Neutrophil (primary cell): ENCODE results near the gene TSPAN33.
"Not testable (repeated sequence)": the region's sequence is repeated elsewhere in the genome, so short reads cannot be mapped to it uniquely, and the experiment has no call there.

ENCODE experiments used
- H3K27ac ChIP-seq: fragments of 200-600 bp; sonication (generic); 2 replicates; pipeline ENCODE4 v1.5.1; 2016; ENCODE audit warnings: mild to moderate bottlenecking, moderate library complexity
- H3K27me3 ChIP-seq: fragments of 200-600 bp; sonication (generic); 2 replicates; pipeline ENCODE4 v1.6.0; 2016; ENCODE audit warnings: mild to moderate bottlenecking
- H3K36me3 ChIP-seq: fragments of 200-600 bp; sonication (generic); 2 replicates; pipeline ENCODE4 v1.5.1; 2017
- H3K4me1 ChIP-seq, 2 experiments: fragments of 200-600 bp in 1 of 2; sonication (generic) in 1 of 2; 1 replicate in 1 of 2; 2 replicates in 1 of 2; pipeline versions ENCODE4 v1.5.1 to v1.6.1; 2013 to 2016; ENCODE audit warnings: low read depth in 1 of 2, low read length in 1 of 2, mild to moderate bottlenecking in 1 of 2, moderate library complexity in 1 of 2; ENCODE audit not compliant: control insufficient read depth in 1 of 2, insufficient read depth in 1 of 2
- H3K4me3 ChIP-seq, 2 experiments: fragments of 200-600 bp in 1 of 2; sonication (generic) in 1 of 2; 1 replicate in 1 of 2; 2 replicates in 1 of 2; pipeline ENCODE4 v1.5.1; 2013 to 2016; ENCODE audit warnings: low read depth in 1 of 2, low read length in 1 of 2, mild to moderate bottlenecking in 1 of 2, moderate library complexity in 1 of 2
- H3K9me3 ChIP-seq: fragments of 200-600 bp; sonication (generic); 2 replicates; pipeline ENCODE4 v1.5.1; 2016
- TF ChIP-seq, protein P1 (sequence below): fragments of 200-600 bp; sonication (generic); IDR thresholded peaks from 2 replicates; pipeline ENCODE4 v1.5.1; 2016; ENCODE audit warnings: antibody characterized with exemption

TSPAN33 gene

DNA sequence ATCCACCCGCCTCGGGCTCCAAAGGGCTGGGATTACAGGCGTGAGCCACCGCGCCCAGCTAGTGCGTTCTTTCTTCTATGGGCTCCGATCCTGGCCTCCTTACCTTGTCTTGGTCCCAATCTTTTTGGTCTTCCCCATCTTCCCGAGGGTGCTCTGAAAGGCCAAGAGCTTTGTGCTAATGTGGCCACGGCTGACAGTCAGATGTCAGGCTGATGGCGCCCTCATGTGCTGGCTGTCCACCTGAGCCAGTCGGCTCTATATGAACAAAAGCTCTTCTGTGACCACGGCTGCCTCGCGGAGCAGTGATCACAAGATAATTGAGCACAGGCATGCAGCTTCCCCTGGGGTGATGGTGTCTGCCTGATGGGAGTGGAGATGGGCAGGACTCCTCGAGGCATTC is 69.3 kb downstream of the TSPAN33 start:
- Histone ChIP-seq H3K36me3 (no peaks in the 10 kb centered on the region), H3K9me3 (no peaks in the 10 kb centered on the region), H3K27ac (no peak overlapping the region), H3K4me3 (no peak overlapping the region), H3K4me1 (peaks cover 2 to 6% of the 10 kb centered on the region in 2 experiments), H3K27me3 (peaks cover 7% of the 10 kb centered on the region)
- TF ChIP-seq, protein P1, sequence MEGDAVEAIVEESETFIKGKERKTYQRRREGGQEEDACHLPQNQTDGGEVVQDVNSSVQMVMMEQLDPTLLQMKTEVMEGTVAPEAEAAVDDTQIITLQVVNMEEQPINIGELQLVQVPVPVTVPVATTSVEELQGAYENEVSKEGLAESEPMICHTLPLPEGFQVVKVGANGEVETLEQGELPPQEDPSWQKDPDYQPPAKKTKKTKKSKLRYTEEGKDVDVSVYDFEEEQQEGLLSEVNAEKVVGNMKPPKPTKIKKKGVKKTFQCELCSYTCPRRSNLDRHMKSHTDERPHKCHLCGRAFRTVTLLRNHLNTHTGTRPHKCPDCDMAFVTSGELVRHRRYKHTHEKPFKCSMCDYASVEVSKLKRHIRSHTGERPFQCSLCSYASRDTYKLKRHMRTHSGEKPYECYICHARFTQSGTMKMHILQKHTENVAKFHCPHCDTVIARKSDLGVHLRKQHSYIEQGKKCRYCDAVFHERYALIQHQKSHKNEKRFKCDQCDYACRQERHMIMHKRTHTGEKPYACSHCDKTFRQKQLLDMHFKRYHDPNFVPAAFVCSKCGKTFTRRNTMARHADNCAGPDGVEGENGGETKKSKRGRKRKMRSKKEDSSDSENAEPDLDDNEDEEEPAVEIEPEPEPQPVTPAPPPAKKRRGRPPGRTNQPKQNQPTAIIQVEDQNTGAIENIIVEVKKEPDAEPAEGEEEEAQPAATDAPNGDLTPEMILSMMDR = no peak

DNA sequence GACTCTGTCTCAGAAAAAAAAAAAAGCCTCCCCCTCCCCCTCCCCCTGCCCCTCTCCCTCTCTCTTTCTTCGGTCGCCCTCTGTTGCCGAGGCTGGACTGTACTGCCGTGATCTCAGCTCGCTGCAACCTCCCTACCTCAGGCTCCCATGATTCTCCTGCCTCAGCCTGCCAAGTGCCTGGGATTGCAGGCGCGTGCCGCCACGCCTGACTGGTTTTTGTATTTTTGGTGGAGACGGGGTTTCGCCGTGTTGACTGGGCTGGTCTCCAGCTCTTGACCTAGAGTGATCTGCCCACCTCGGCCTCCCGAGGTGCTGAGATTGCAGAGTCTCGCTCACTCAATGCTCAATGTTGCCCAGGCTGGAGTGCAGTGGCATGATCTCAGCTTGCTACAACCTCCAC is 71.2 kb downstream of the TSPAN33 start:
- not testable (repeated sequence) for H3K4me1 ChIP-seq, H3K36me3 ChIP-seq, H3K27ac ChIP-seq, H3K27me3 ChIP-seq, H3K4me3 ChIP-seq, H3K9me3 ChIP-seq

DNA sequence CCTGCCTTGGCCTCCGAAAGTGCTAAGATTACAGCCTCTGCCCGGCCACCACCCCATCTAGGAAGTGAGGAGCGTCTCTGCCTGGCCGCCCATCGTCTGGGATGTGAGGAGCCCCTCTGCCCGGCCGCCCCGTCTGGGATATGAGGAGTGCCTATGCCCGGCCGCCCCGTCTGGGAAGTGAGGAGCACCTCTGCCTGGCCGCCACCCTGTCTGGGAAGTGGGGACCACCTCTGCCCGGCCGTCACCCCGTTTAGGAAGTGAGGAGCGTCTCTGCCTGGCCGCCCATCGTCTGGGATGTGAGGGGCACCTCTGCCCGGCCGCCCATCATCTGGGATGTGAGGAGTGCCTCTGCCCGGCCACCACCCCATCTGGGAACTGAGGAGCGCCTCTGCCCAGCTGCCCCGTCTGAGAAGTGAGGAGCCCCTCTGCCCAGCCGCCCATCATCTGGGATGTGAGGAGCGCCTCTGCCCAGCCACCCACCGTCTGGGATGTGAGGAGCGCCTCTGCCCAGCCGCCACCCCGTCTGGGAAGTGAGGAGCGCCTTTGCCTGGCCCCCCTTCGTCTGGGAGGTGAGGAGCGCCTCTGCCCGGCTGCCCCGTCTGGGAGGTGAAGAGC is 71.7 kb downstream of the TSPAN33 start:
- not testable (repeated sequence) for H3K27me3 ChIP-seq, H3K4me1 ChIP-seq, H3K9me3 ChIP-seq, H3K4me3 ChIP-seq, H3K36me3 ChIP-seq, H3K27ac ChIP-seq

DNA sequence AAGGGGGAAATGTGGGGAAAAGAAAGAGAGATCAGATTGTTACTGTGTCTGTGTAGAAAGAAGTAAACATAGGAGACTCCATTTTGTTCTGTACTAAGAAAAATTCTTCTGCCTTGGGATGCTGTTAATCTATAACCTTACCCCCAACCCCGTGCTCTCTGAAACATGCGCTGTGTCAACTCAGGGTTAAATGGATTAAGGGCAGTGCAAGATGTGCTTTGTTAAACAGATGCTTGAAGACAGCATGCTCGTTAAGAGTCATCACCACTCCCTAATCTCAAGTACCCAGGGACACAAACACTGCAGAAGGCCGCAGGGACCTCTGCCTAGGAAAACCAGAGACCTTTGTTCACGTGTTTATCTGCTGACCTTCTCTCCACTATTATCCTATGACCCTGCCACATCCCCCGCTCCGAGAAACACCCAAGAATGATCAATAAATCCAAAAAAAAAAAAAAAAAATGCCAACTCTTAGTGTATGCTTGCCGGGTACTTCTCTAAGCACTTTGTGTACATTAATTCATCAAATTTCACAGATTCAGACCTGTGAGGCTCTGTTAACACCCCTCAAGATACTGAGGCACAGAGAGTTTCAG is 72.4 kb downstream of the TSPAN33 start:
- H3K4me1 ChIP-seq = peaks cover 8 to 12% of the 10 kb centered on the region in 2 experiments

DNA sequence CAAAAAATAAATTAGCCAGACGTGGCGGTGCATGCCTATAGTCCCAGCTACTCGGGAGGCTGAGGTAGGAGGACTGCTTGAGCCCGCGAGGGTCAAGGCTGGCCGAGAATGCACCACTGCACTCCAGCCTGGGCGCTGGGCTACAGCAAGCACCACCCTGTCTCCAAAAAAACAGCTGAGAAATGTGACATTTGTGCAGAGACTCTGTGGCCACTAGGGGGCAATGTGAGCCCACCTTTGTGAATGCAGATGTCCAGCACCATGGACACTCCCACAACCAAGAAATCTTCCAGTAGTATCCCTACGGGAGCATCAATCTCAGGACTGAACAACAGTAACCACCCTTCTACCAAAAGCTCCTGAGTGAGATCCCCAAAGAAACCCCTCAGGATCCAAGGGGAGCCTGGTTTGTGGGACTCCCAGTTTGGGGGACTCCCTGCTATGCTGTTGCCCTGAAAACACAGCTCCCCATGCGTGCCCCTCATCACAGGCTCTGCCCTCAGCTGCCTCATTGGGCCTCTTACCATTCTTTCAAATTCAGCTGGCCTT is 74.1 kb downstream of the TSPAN33 start:
- Histone ChIP-seq H3K9me3 (no peaks in the 10 kb centered on the region), H3K36me3 (no peaks in the 10 kb centered on the region), H3K27ac (no peak overlapping the region), H3K4me1 (peaks cover 19 to 26% of the 10 kb centered on the region in 2 experiments), H3K4me3 (no peak overlapping the region), H3K27me3 (peaks cover 7% of the 10 kb centered on the region)
- TF ChIP-seq, protein P1 = peak; percentile 78

More for the DNA sequence above, 72.4 kb downstream of the TSPAN33 start:
- H3K36me3 ChIP-seq, H3K9me3 ChIP-seq, H3K4me3 ChIP-seq, H3K27me3 ChIP-seq, H3K27ac ChIP-seq: not testable (repeated sequence)

DNA sequence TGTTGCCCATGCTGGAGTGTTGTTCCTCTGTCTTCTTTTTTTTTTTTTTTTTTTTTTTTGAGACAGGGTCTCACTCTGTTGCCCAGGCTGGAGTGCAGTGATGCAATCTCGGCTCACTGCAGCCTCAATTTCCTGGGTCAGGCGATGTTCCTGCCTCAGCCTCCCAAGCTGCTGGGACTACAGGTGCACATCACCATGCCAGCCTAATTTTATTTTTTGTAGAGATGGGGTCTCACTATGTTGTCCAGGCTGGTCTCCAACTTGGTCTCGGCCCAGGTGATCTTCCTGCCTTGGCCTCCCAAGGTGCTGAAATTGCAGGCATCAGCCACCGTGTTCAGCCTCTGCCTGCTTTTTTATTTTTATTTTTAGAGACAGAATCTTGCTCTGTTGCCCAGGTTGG is 74.7 kb downstream of the TSPAN33 start:
- H3K9me3 ChIP-seq, H3K4me3 ChIP-seq, H3K27ac ChIP-seq, H3K27me3 ChIP-seq, H3K36me3 ChIP-seq: not testable (repeated sequence)
- peaks cover 23 to 32% of the 10 kb centered on the region in 2 experiments for H3K4me1 ChIP-seq
